Endothelial cell of umbilical vein (primary cell): ENCODE data around the gene ABCC10. TPM values are rescaled to one million over a fixed set of nuclear protein-coding genes. Genes with fewer than 3 reads are reported as not detected.

Source experiments
- BruUV-seq: library from RNA; stranded (reverse); fragments of 400-500 nt; replicated peaks from 2 replicates; lab custom pipeline; 2021; lab: Mats Ljungman, UMichigan
- CTCF ChIA-PET: fragments of 300-600, 350-600 bp; sonication (Branson Sonifier 250); formaldehyde crosslinking; loops from one replicate; lab custom pipeline; 2021; ENCODE audit warnings: antibody characterized with exemption, inconsistent platforms; lab: Charles Lee
- POLR2A ChIA-PET: fragments of 300-600, 350-600 bp; sonication (Branson Sonifier 250); formaldehyde crosslinking; loops from one replicate; lab custom pipeline; 2021; ENCODE audit warnings: antibody characterized with exemption, inconsistent platforms; lab: Charles Lee
- DNase-seq: peaks from one replicate; pipeline ENCODE4 v3.0.0-alpha.2; 2011; ENCODE audit warnings: low read depth, low spot score
- FAIRE-seq: peaks from 2 replicates; lab custom pipeline; 2011; peaks lifted over from hg19 to GRCh38; lab: Jason Lieb, UNC
- H2AFZ ChIP-seq: 2 replicates; pipeline ENCODE4 v1.6.0; 2012; ENCODE audit warnings: low read depth, low read length, control low read depth, inconsistent platforms
- H3K27ac ChIP-seq: 2 replicates; pipeline ENCODE4 v1.5.1; 2011; ENCODE audit warnings: low read depth, mild to moderate bottlenecking, control low read depth, low read length, moderate library complexity; ENCODE audit not compliant: insufficient read depth
- H3K27me3 ChIP-seq, 2 experiments: 2 replicates each; pipeline versions ENCODE4 v1.6.0 to v1.6.1; 2011; ENCODE audit warnings: low read length in 2 of 2, mixed read lengths in 1 of 2; ENCODE audit not compliant: control insufficient read depth in 2 of 2, insufficient read depth in 2 of 2
- H3K36me3 ChIP-seq, 2 experiments: 2 replicates in 1 of 2; 3 replicates in 1 of 2; pipeline ENCODE4 v1.5.1; 2011; ENCODE audit warnings: low read length in 2 of 2, mild to moderate bottlenecking in 1 of 2, moderate library complexity in 1 of 2; ENCODE audit not compliant: control insufficient read depth in 2 of 2, insufficient read depth in 2 of 2; ENCODE audit errors: extremely low read depth in 1 of 2
- H3K4me1 ChIP-seq: 3 replicates; pipeline ENCODE4 v1.5.1; 2011; ENCODE audit warnings: mild to moderate bottlenecking, low read length; ENCODE audit not compliant: control insufficient read depth, insufficient read depth; ENCODE audit errors: extremely low read depth
- H3K4me2 ChIP-seq: 2 replicates; pipeline ENCODE4 v1.6.1; 2011; ENCODE audit warnings: low read length, control low read depth, mixed read lengths; ENCODE audit not compliant: insufficient read depth
- H3K4me3 ChIP-seq, 3 experiments: fragments of 200-600 bp in 1 of 3; sonication (generic), shearing (Covaris generic) in 1 of 3; replicated peaks in 1 of 3; 2 replicates each; pipeline ENCODE4 v1.5.1; 2011 to 2016; ENCODE audit warnings: control low read depth in 3 of 3, low read length in 3 of 3, mild to moderate bottlenecking in 2 of 3, inconsistent platforms in 1 of 3, low read depth in 1 of 3, moderate library complexity in 1 of 3; ENCODE audit not compliant: insufficient read depth in 1 of 3
- H3K79me2 ChIP-seq: 2 replicates; pipeline ENCODE4 v1.6.0; 2012; ENCODE audit warnings: low read length, inconsistent platforms; ENCODE audit not compliant: control insufficient read depth, insufficient read depth
- H3K9ac ChIP-seq: replicated peaks from 2 replicates; pipeline ENCODE3; 2011; ENCODE audit warnings: low read length, control low read depth; ENCODE audit not compliant: insufficient read depth; ENCODE audit errors: extremely low read depth
- H3K9me1 ChIP-seq: replicated peaks from 3 replicates; pipeline ENCODE4 v1.6.0; 2011; ENCODE audit warnings: mild to moderate bottlenecking, low read length; ENCODE audit not compliant: control insufficient read depth, insufficient read depth; ENCODE audit errors: extremely low read depth
- H3K9me3 ChIP-seq: replicated peaks from 2 replicates; pipeline ENCODE4 v1.5.1; 2012; ENCODE audit warnings: low read length, inconsistent platforms; ENCODE audit not compliant: control insufficient read depth, insufficient read depth
- H4K20me1 ChIP-seq: replicated peaks from 2 replicates; pipeline ENCODE3; 2011; ENCODE audit warnings: mild to moderate bottlenecking, low read length; ENCODE audit not compliant: control insufficient read depth, insufficient read depth; ENCODE audit errors: extremely low read depth
- CTCF ChIP-seq, 2 donors: IDR thresholded peaks; 1 replicate in 1 of 2; 2 replicates in 1 of 2; pipeline ENCODE4 v1.5.1; 2011; ENCODE audit warnings: low read length in 2 of 2, mild to moderate bottlenecking in 2 of 2, moderate library complexity in 2 of 2, control low read depth in 1 of 2, inconsistent platforms in 1 of 2, low read depth in 1 of 2; ENCODE audit not compliant: insufficient read depth in 1 of 2; ENCODE audit errors: extremely low read depth in 1 of 2
- EZH2 ChIP-seq: IDR thresholded peaks from 2 replicates; pipeline ENCODE4 v1.6.1; 2012; ENCODE audit warnings: borderline replicate concordance, low read depth, mild to moderate bottlenecking, moderate library complexity, low read length, inconsistent platforms; ENCODE audit not compliant: severe bottlenecking
- FOS ChIP-seq: IDR thresholded peaks from 2 replicates; pipeline ENCODE4 v1.6.1; 2011; ENCODE audit warnings: mild to moderate bottlenecking, low read length, moderate library complexity, borderline replicate concordance; ENCODE audit not compliant: insufficient read depth
- GATA2 ChIP-seq: IDR thresholded peaks from 2 replicates; pipeline ENCODE4 v1.7.0; 2011; ENCODE audit warnings: low read depth, mild to moderate bottlenecking, moderate library complexity, mixed read lengths, low read length; ENCODE audit not compliant: insufficient read length, insufficient read depth
- JUN ChIP-seq: IDR thresholded peaks from 2 replicates; pipeline ENCODE4 v1.6.1; 2011; ENCODE audit warnings: borderline replicate concordance, low read depth; ENCODE audit not compliant: insufficient read length, insufficient read depth
- MAX ChIP-seq: IDR thresholded peaks from 2 replicates; pipeline ENCODE4 v1.6.1; 2011; ENCODE audit not compliant: insufficient read depth, insufficient read length
- MYC ChIP-seq: IDR thresholded peaks from one replicate; pipeline ENCODE4 v1.6.1; 2011; ENCODE audit warnings: mild to moderate bottlenecking, low read depth, low read length
- POLR2A ChIP-seq: IDR thresholded peaks from 2 replicates; pipeline ENCODE4 v1.6.1; 2012; ENCODE audit warnings: low read depth, mild to moderate bottlenecking, control low read depth, low read length
- POLR2AphosphoS5 ChIP-seq: IDR thresholded peaks from 2 replicates; pipeline ENCODE4 v1.6.1; 2012; ENCODE audit warnings: low read depth, mild to moderate bottlenecking, control low read depth, low read length, moderate library complexity; ENCODE audit not compliant: insufficient read depth
- dilution Hi-C: fragments of 300-500 bp; cut with MboI; formaldehyde crosslinking; loops from one replicate; pipeline ENCODE4 v1.15.0; 2019; ENCODE audit warnings: low sequenced_read_pairs; ENCODE audit not compliant: extremely low pct_ligation_motif_present
- intact Hi-C: fragments of 100-400 bp; cut with micrococcal nuclease; formaldehyde crosslinking; loops from one replicate; pipeline ENCODE4 v1.10.0; 2022
- polyA plus RNA-seq, 4 experiments: library from polyadenylated mRNA; depleted of rRNA in 3 of 4; stranded (reverse) in 3 of 4; unstranded in 1 of 4; fragments of >200 nt; gene quantifications; 2 replicates each; pipeline versions ENCODE4 v1.2.1 to v1.2.3, GENCODE V29; 2011 to 2012; ENCODE audit warnings: missing spikeins in 1 of 4
- total RNA-seq: library from RNA; stranded (reverse); gene quantifications from 2 replicates; pipeline ENCODE4 v1.2.3, GENCODE V29; 2021

ABCC10 gene
- total and polyA plus RNA-seq, 2 donors (not counting 3 experiments of a cell fraction or from before 2014, with no cell fraction given) = 29.2 to 37.9 TPM

- intact Hi-C loops = no loop called here
- CTCF ChIA-PET = interaction anchor here (0.7 to 19.0 kb wide), 7 partner anchors 11 to 263 kb away, joined by 3 to 289 read pairs (median 6); partner anchors contain the start of genes ABCC10, DLK2, DNPH1 and LRRC73
- Histone ChIP-seq H3K36me3 (peaks cover 0 to 5% of the 10 kb centered on the region in 2 experiments), H3K4me1 (peaks cover 12% of the 10 kb centered on the region), H3K9ac (no peak overlapping the region), H3K27me3 (no peaks in the 10 kb centered on the region), H4K20me1 (no peaks in the 10 kb centered on the region), H3K79me2 (no peaks in the 10 kb centered on the region), H3K4me2 (no peak overlapping the region), H2AFZ (no peak overlapping the region), H3K9me1 (no peaks in the 10 kb centered on the region), H3K27ac (no peak overlapping the region), H3K9me3 (no peaks in the 10 kb centered on the region), H3K4me3 (no peak overlapping the region)
- no TSS peak for BruUV-seq
- TF ChIP-seq POLR2A (no peak), MAX (no peak), EZH2 (no peak), MYC (no peak), GATA2 (no peak), FOS (no peak), CTCF (IDR thresholded peaks at IDR 0.05; ENCODE audit: extremely low read depth in 1 of 2, insufficient read depth in 1 of 2, low read depth in 1 of 2, low read length in 2 of 2) (no peak), JUN (no peak), POLR2AphosphoS5 (no peak)
- FAIRE-seq (peak; percentile 4), DNase-seq (peak; percentile 50)
- POLR2A ChIA-PET = interaction anchor here (1.3 kb wide), 1 partner anchor 14 kb away, joined by 4 read pairs; the partner anchor contains the start of gene TJAP1
- dilution Hi-C loops = no loop called here
Observed at GRCh38 chr6:43491750-43492661, 64.7 kb downstream of the ABCC10 start.
